Stomach (tissue), 9 donors: ENCODE measurements around the gene COL27A1. TPM values are rescaled to one million over a fixed set of nuclear protein-coding genes. Genes with fewer than 3 reads are reported as not detected.

ENCODE experiments used
- DNase-seq, 2 donors: peaks; one replicate each; pipeline versions ENCODE4 v3.0.0 to v3.0.0-alpha.2; 2013 to 2019
- H3K27ac ChIP-seq, 5 donors: fragments of 200-600 bp in 4 of 5; sonication (generic) in 4 of 5; one replicate each; pipeline ENCODE4 v1.5.1; 2013 to 2019; ENCODE audit warnings: mild to moderate bottlenecking in 1 of 5, moderate library complexity in 1 of 5
- H3K27me3 ChIP-seq, 3 donors: fragments of 200-600 bp; sonication (generic); one replicate each; pipeline ENCODE4 v1.5.1; 2017 to 2019; ENCODE audit warnings: mixed run types in 1 of 3
- H3K36me3 ChIP-seq, 4 donors: fragments of 200-600 bp; sonication (generic); 1 replicate in 3 of 4; 2 replicates in 1 of 4; pipeline ENCODE4 v1.5.1; 2016 to 2019
- H3K4me1 ChIP-seq, 4 donors: fragments of 200-600 bp; sonication (generic); one replicate each; pipeline ENCODE4 v1.5.1; 2016 to 2019
- H3K4me3 ChIP-seq, 4 donors: fragments of 200-600 bp; sonication (generic) in 3 of 4; one replicate each; pipeline ENCODE4 v1.5.1; 2016 to 2019; ENCODE audit warnings: mild to moderate bottlenecking in 1 of 4
- H3K9me3 ChIP-seq, 4 donors: fragments of 200-600 bp; sonication (generic); one replicate each; pipeline ENCODE4 v1.5.1; 2016 to 2019
- CTCF ChIP-seq, 7 experiments: fragments of 450-650 bp in 4 of 7; fragments of 200-600 bp in 3 of 7; sonication (generic) in 3 of 7; IDR thresholded peaks; one replicate each; pipeline ENCODE4 v1.5.1; 2016 to 2019; ENCODE audit warnings: antibody characterized with exemption in 7 of 7, control low read depth in 2 of 7, mild to moderate bottlenecking in 1 of 7
- EP300 ChIP-seq: sonication (generic); formaldehyde crosslinking; IDR thresholded peaks from one replicate; pipeline ENCODE4 v1.6.1; 2017; ENCODE audit warnings: antibody characterized with exemption
- POLR2A ChIP-seq, 4 donors: fragments of 450-650 bp; IDR thresholded peaks; one replicate each; pipeline ENCODE4 v1.6.1; 2016; ENCODE audit warnings: antibody characterized with exemption in 4 of 4, control low read depth in 2 of 4, mild to moderate bottlenecking in 1 of 4, moderate library complexity in 1 of 4
- POLR2AphosphoS5 ChIP-seq, 3 donors: sonication (generic); formaldehyde crosslinking; IDR thresholded peaks; one replicate each; pipeline ENCODE4 v1.6.1; 2016; ENCODE audit warnings: antibody characterized with exemption in 3 of 3
- WGBS, 5 donors: extraction: QIAGEN DNeasy Blood & Tissue Kit in 3 of 5; methylation state at CpG; one replicate each; pipeline versions ENCODE4 v1.1.5 to v1.1.7; 2013 to 2018; 5-methylcytosine and 5-hydroxymethylcytosine counted together
- intact Hi-C: fragments of 100-400 bp; cut with DNase I; formaldehyde crosslinking; loops from one replicate; pipeline ENCODE4 v1.15.1; 2023; ENCODE audit warnings: low total_unique reads
- polyA plus RNA-seq, 3 donors: library from polyadenylated mRNA; stranded (reverse); fragments of 200-250 nt; gene quantifications; one replicate each; pipeline ENCODE4 v1.2.3, GENCODE V29; 2013
- total RNA-seq, 5 donors: library from RNA; depleted of rRNA; stranded (reverse); fragments of >200 nt; gene quantifications; one replicate each; pipeline versions ENCODE4 v1.1.0 to v1.2.3, GENCODE V29; 2014 to 2016
- donor health status: healthy with polysubstance abuse.
- donor health status: Bipolar disorder and iron deficiency.
- donor health status: healthy.

The COL27A1 gene
- total and polyA plus RNA-seq, 8 donors = 2.9 to 26.3 (median 8.2) TPM

- no peaks in the 10 kb centered on the region for H3K9me3 ChIP-seq
- H3K4me1 ChIP-seq = peaks cover 8 to 33% (median 19%) of the 10 kb centered on the region in 4 donors
- 75 to 86% (median 83%) methylated on average over 4 of the region's 4 CpGs for WGBS, 5 donors
- H3K4me3 ChIP-seq = no peak overlapping the region
- DNase-seq = no peak
- H3K27me3 ChIP-seq = peaks cover 0 to 13% (median 2%) of the 10 kb centered on the region in 3 donors
- no peaks in the 10 kb centered on the region for H3K36me3 ChIP-seq
- H3K27ac ChIP-seq = no peak overlapping the region
- intact Hi-C loops = loop anchor here (10.0 kb wide), 1 partner anchor 113 kb away; no protein-coding TSS in a partner anchor
- TF ChIP-seq EP300 (no peak), CTCF (IDR thresholded peaks at IDR 0.05) (no peak), POLR2A (IDR thresholded peaks at IDR 0.05) (no peak), POLR2AphosphoS5 (IDR thresholded peaks at IDR 0.05) (no peak)
These were observed 6.2 kb downstream of the COL27A1 start for GRCh38 chr9:114161513-114161912.

- Histone ChIP-seq H3K27ac (peak overlapping the region in 3 of 5 donors; percentile 1 to 66 (median 50)), H3K36me3 (peaks cover 0 to 10% (median 3%) of the 10 kb centered on the region in 4 donors), H3K27me3 (no peaks in the 10 kb centered on the region), H3K4me1 (peaks cover 5 to 22% (median 12%) of the 10 kb centered on the region in 4 donors), H3K4me3 (peak overlapping the region; percentile 5 to 22 (median 16)), H3K9me3 (no peaks in the 10 kb centered on the region)
- TF ChIP-seq EP300 (no peak), POLR2AphosphoS5 (IDR thresholded peaks at IDR 0.05) (no peak), CTCF (IDR thresholded peaks at IDR 0.05) (no peak), POLR2A (IDR thresholded peaks at IDR 0.05) (no peak)
- WGBS, 5 donors = 7 to 18% (median 13%) methylated on average over 13 of the region's 13 CpGs
- intact Hi-C loops = loop anchor here (10.0 kb wide), 1 partner anchor 111 kb away; no protein-coding TSS in a partner anchor
- peak; percentile 46 to 85 for DNase-seq
These were observed 8.2 kb downstream of the COL27A1 start for GRCh38 chr9:114163517-114163951.

GRCh38 chr9:114164191-114164794, 9.0 kb downstream of the COL27A1 start:
- H3K36me3 ChIP-seq = peaks cover 0 to 18% (median 5%) of the 10 kb centered on the region in 4 donors
- DNase-seq = no peak
- no peak overlapping the region for H3K4me3 ChIP-seq
- intact Hi-C loops = loop anchor here (10.0 kb wide), 1 partner anchor 111 kb away; no protein-coding TSS in a partner anchor
- H3K27ac ChIP-seq = peak overlapping the region in 1 of 5 donors; percentile 50
- no peaks in the 10 kb centered on the region for H3K9me3 ChIP-seq
- H3K4me1 ChIP-seq = peaks cover 5 to 19% (median 12%) of the 10 kb centered on the region in 4 donors
- no peaks in the 10 kb centered on the region for H3K27me3 ChIP-seq
- TF ChIP-seq CTCF (IDR thresholded peaks at IDR 0.05) (no peak), POLR2AphosphoS5 (IDR thresholded peaks at IDR 0.05) (no peak), POLR2A (IDR thresholded peaks at IDR 0.05) (no peak), EP300 (no peak)
- 77 to 88% (median 84%) methylated on average over 1 of the region's 1 CpG for WGBS, 5 donors

GRCh38 chr9:114165407-114166102, 10.2 kb downstream of the COL27A1 start:
- WGBS, 5 donors = 88 to 93% (median 91%) methylated on average over 1 of the region's 1 CpG
- H3K4me1 ChIP-seq = peaks cover 5 to 21% (median 12%) of the 10 kb centered on the region in 4 donors
- TF ChIP-seq EP300 = no peak
- no peak for TF ChIP-seq CTCF (IDR thresholded peaks at IDR 0.05)
- no peak for TF ChIP-seq POLR2A (IDR thresholded peaks at IDR 0.05)
- H3K36me3 ChIP-seq = peaks cover 0 to 20% (median 5%) of the 10 kb centered on the region in 4 donors
- no peak overlapping the region for H3K4me3 ChIP-seq
- H3K27ac ChIP-seq = no peak overlapping the region
- no peaks in the 10 kb centered on the region for H3K27me3 ChIP-seq
- intact Hi-C loops = loop anchor here (10.0 kb wide), 1 partner anchor 109 kb away; no protein-coding TSS in a partner anchor
- DNase-seq = no peak
- H3K9me3 ChIP-seq = no peaks in the 10 kb centered on the region
